Measurements from ENCODE around the gene TBKBP1. TPM values are rescaled to one million over a fixed set of nuclear protein-coding genes. Genes with fewer than 3 reads are reported as not detected.

TBKBP1 gene
- total and polyA plus RNA-seq, 9 donors, result 6.0 to 28.8 (median 22.8) TPM

- no peaks in the 10 kb centered on the region for H3K9me3 ChIP-seq
- no peak overlapping the region for H3K4me3 ChIP-seq
- no peaks in the 10 kb centered on the region for H3K27me3 ChIP-seq
- peaks cover 9% of the 10 kb centered on the region for H3K4me1 ChIP-seq (ENCODE audit: insufficient read depth)
- peak in 2 of 5 donors; percentile 25 to 31 for DNase-seq
- TF ChIP-seq POLR2A (IDR thresholded peaks at IDR 0.05), result no peak
- TF ChIP-seq EP300 (IDR thresholded peaks at IDR 0.05), result no peak
- TF ChIP-seq CTCF (IDR thresholded peaks at IDR 0.05), result no peak
- intact Hi-C loops (cut with DNase I), result no loop called here
- H3K36me3 ChIP-seq, result no peaks in the 10 kb centered on the region
- WGBS, 3 donors, result 58 to 67% (median 63%) methylated on average over 12 of the region's 12 CpGs
- peak overlapping the region in 1 of 2 donors; percentile 42 for H3K27ac ChIP-seq
Measured at GRCh38 chr17:47702391-47702995, 8.5 kb downstream of the TBKBP1 start.

- no peaks in the 10 kb centered on the region for H3K27me3 ChIP-seq
- peak; percentile 48 to 73 (median 59) for DNase-seq
- peaks cover 9% of the 10 kb centered on the region for H3K4me1 ChIP-seq (ENCODE audit: insufficient read depth)
- no peak overlapping the region for H3K4me3 ChIP-seq
- no peaks in the 10 kb centered on the region for H3K9me3 ChIP-seq
- H3K36me3 ChIP-seq, result no peaks in the 10 kb centered on the region
- TF ChIP-seq POLR2A (IDR thresholded peaks at IDR 0.05), result no peak
- no peak for TF ChIP-seq CTCF (IDR thresholded peaks at IDR 0.05)
- TF ChIP-seq EP300 (IDR thresholded peaks at IDR 0.05), result no peak
- peak overlapping the region in 1 of 2 donors; percentile 42 for H3K27ac ChIP-seq
- 5 to 20% (median 14%) methylated on average over 14 to 15 of the region's 15 CpGs for WGBS, 3 donors
- intact Hi-C loops (cut with DNase I), result no loop called here
Measured at GRCh38 chr17:47703191-47703591, 9.2 kb downstream of the TBKBP1 start.

DNA sequence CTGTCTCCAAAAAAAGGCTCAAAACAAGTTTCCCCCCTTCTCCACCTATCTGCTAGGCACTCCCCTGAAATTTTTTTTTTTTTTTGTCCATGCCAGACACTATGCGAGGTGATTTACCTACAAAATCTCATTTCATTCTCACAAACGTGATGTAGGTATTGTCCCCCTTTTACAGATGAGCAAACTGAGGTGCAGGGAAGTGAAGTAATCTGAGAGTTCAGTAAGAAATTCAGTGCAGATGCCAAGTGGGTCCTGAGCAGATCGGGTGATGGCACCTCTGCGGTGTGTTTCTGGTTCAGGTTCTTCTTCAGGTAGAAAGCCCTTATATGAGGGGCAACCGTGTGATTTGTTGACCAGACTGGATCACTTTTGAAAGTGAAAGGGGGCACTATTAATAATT lies 9.7 kb downstream of the TBKBP1 start:
- 86 to 90% (median 89%) methylated on average over 5 of the region's 5 CpGs for WGBS, 3 donors
- intact Hi-C loops (cut with DNase I), result no loop called here
- TF ChIP-seq EP300 (IDR thresholded peaks at IDR 0.05), result no peak
- TF ChIP-seq CTCF (IDR thresholded peaks at IDR 0.05), result no peak
- TF ChIP-seq POLR2A (IDR thresholded peaks at IDR 0.05), result no peak
- Histone ChIP-seq H3K36me3 (no peaks in the 10 kb centered on the region), H3K27me3 (no peaks in the 10 kb centered on the region), H3K27ac (peak overlapping the region in 1 of 2 donors; percentile 42), H3K4me3 (no peak overlapping the region), H3K9me3 (no peaks in the 10 kb centered on the region), H3K4me1 (ENCODE audit: insufficient read depth) (peaks cover 9% of the 10 kb centered on the region)
- DNase-seq, result peak in 1 of 5 donors; percentile 15

DNA sequence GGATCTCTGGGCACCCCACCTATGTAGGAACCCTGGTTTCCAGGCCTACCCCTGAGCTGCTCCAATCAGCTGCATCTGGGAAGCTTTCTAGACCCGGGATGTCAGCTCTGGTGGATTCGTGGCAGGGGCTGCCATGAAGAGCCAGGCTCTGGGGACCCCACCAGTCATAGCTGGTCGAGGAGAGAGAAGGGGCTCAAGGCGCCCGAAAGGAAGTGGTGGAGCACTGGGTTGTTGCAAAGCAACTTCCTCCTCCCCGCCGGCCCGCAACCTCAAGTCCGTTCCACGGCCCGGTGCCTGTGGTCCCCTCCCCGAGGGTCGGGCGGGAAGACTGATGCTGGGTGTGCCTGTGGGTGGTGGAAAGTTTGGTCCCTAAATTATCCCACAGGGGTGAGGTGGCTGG lies 10.2 kb downstream of the TBKBP1 start:
- intact Hi-C loops (cut with DNase I), result no loop called here
- Histone ChIP-seq H3K4me1 (ENCODE audit: insufficient read depth) (peaks cover 9% of the 10 kb centered on the region), H3K27me3 (no peaks in the 10 kb centered on the region), H3K27ac (no peak overlapping the region), H3K36me3 (no peaks in the 10 kb centered on the region), H3K9me3 (no peaks in the 10 kb centered on the region), H3K4me3 (no peak overlapping the region)
- DNase-seq, result peak in 2 of 5 donors; percentile 19 to 33
- WGBS, 3 donors, result 76 to 82% (median 80%) methylated on average over 14 of the region's 14 CpGs
- no peak for TF ChIP-seq CTCF (IDR thresholded peaks at IDR 0.05)
- no peak for TF ChIP-seq EP300 (IDR thresholded peaks at IDR 0.05)
- TF ChIP-seq POLR2A (IDR thresholded peaks at IDR 0.05), result no peak

Measured in ovary (tissue), 9 donors.